Stimulated activated memory B cell treated with anti-CD40 and anti-IgM and Interleukin-4, amounts not matched to agents 10 μg/mL and 1 μg/mL and 100 μg/mL, for 72 hours (primary cell): ENCODE data around the gene CRYBB3.
"Not testable (repeated sequence)": the region's sequence is repeated elsewhere in the genome, so short reads cannot be mapped to it uniquely, and the experiment has no call there.

Experiments
- ATAC-seq: fragments of 150-1000 bp; cut with Tn5 transposase; 2 replicates; pipeline ENCODE4 v1.10.0; 2021
- H3K27ac Mint-ChIP-seq: one replicate; pipeline ENCODE4 v1.8.0; 2022; ENCODE audit warnings: mild to moderate bottlenecking, mixed read lengths
- H3K27me3 Mint-ChIP-seq: one replicate; pipeline ENCODE4 v1.8.0; 2022; ENCODE audit warnings: mixed read lengths
- H3K36me3 Mint-ChIP-seq: one replicate; pipeline ENCODE4 v1.8.0; 2022; ENCODE audit warnings: mixed read lengths
- H3K4me1 Mint-ChIP-seq: one replicate; pipeline ENCODE4 v1.8.0; 2022; ENCODE audit warnings: mixed read lengths
- H3K4me3 Mint-ChIP-seq: one replicate; pipeline ENCODE4 v1.8.0; 2022; ENCODE audit warnings: mild to moderate bottlenecking, moderate library complexity, mixed read lengths
- H3K9me3 Mint-ChIP-seq: one replicate; pipeline ENCODE4 v1.8.0; 2022; ENCODE audit warnings: mixed read lengths

CRYBB3 gene

DNA sequence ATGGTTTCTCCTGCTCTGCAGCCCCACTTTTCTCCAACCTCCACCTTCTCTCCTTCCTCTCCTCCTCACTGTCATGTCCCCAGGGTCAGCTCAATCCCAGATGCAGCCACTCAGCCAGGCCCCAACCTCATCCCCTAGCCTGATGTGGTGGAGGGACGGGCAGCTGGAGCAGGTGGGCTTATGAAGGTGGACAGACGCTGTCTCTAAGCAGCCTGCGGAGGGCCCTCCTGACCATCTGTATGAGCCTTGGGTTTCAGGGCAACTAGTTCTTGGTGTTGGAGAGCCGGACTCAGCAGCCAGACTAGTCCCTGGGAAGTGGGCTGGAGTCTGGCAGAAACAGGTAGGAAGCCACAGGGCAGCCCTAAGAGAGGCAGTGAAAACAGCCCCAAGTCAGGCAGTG is 37.8 kb downstream of the CRYBB3 start:
- Mint-ChIP-seq H3K4me1 (peaks cover 17% of the 10 kb centered on the region), H3K9me3 (no peaks in the 10 kb centered on the region), H3K27ac (no peak overlapping the region)

DNA sequence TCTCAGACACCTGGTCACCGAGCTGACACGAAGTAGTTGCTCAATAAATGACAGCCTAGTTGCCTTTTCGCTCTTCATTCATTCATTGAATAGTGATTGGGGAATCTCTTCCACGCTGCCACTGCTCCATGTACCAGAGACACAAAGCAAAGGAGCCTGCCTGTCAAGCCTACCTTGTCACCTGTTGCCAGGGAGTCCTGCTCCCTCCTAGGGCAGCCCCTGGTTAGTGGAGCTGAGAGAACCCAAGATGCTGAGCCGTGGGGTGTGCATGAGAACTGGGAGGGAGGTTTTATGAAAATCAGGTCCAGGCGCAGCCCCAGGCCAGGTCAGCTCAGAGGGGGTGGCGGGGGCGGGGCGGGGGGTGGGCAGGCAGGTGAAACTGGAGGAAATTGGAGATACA is 38.4 kb downstream of the CRYBB3 start:
- peaks cover 39% of the 10 kb centered on the region for H3K27me3 Mint-ChIP-seq
- H3K9me3 Mint-ChIP-seq, H3K4me3 Mint-ChIP-seq, H3K27ac Mint-ChIP-seq, ATAC-seq, H3K36me3 Mint-ChIP-seq: not testable (repeated sequence)
- H3K4me1 Mint-ChIP-seq: peaks cover 17% of the 10 kb centered on the region

More for the DNA sequence above, 37.8 kb downstream of the CRYBB3 start:
- H3K36me3 Mint-ChIP-seq: no peaks in the 10 kb centered on the region
- no peak overlapping the region for H3K4me3 Mint-ChIP-seq
- ATAC-seq: no peak
- peaks cover 45% of the 10 kb centered on the region for H3K27me3 Mint-ChIP-seq

DNA sequence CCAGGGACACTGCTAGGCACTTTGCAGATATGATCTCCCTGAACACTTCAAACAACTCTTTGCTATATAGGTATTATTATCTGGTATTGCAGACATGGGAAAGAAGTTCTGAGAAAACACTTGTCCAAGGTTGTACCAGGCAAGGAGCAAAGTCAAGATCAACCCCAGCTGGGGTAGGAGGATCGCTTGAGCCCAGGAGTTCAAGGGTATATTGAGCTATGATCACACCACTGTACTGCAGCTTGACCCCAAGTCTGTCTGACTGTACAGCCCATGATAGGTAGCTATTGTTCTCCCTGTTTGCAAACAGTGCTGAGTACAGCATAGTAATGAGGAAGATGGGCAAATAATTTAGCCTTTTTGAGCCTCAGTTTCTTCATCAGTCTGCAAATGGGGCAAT is 55.5 kb downstream of the CRYBB3 start:
- ATAC-seq, H3K4me1 Mint-ChIP-seq, H3K9me3 Mint-ChIP-seq, H3K36me3 Mint-ChIP-seq, H3K27me3 Mint-ChIP-seq, H3K27ac Mint-ChIP-seq, H3K4me3 Mint-ChIP-seq: not testable (repeated sequence)
